Measurements from ENCODE around the gene AAR2.

The AAR2 gene

DNA sequence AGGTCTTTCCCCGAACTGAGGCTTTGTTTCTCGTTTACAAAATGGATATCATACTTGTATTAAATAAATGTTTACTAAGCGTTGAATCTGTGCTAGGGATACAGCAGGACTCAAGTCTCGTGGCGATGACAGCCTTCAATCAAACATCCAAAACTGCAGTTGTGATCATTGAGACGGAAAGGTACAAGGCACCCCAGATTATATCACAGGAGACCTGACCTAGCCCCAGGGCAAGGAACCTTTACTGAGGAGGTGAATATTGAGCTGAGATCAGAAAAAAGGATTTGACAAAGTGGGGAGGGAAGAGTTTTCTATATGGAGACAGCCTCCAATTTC is 476 bp downstream of the AAR2 start:
- H3K4me1 Mint-ChIP-seq, result peaks cover 16 to 25% of the 10 kb centered on the region in 2 donors
- H3K27me3 Mint-ChIP-seq, result peaks cover 11% of the 10 kb centered on the region in 2 donors
- no peaks in the 10 kb centered on the region for H3K9me3 Mint-ChIP-seq
- ATAC-seq (replicated peaks), result peak; percentile 30 to 40
- peak overlapping the region; percentile 94 to 99 for H3K4me3 Mint-ChIP-seq
- DNase-seq, result no peak
- H3K27ac Mint-ChIP-seq, result peak overlapping the region; percentile 99
- H3K36me3 Mint-ChIP-seq, result peaks cover 10 to 12% of the 10 kb centered on the region in 2 donors

- Mint-ChIP-seq H3K36me3 (peaks cover 10 to 12% of the 10 kb centered on the region in 2 donors), H3K27me3 (peaks cover 6 to 9% of the 10 kb centered on the region in 2 donors)
Measured at GRCh38 chr20:36237477-36237876, 1.2 kb downstream of the AAR2 start.

DNA sequence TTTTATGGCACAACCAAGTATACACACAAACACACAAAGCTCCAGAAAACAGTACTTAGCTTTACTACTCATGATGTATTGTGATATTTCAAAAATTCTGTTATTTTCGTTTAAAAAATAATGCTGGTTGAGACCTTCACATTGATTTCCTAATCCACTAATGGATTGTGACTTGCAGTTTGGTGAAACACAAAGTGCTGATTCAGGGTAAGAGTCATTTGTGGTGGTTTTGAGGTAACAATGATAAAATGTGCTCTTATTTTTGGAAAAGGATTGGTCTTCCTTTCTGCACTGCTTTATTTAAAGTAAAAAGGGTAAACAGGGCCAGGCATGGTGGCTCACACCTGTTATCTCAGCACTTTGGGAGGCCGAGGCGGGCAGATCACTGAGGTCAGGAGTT is 1.9 kb downstream of the AAR2 start:
- peaks cover 0 to 2% of the 10 kb centered on the region in 2 donors for H3K27me3 Mint-ChIP-seq
- ATAC-seq (replicated peaks) (no peak), DNase-seq (no peak)
- H3K36me3 Mint-ChIP-seq, result peaks cover 10 to 12% of the 10 kb centered on the region in 2 donors
- H3K4me3 Mint-ChIP-seq, result peak overlapping the region in 1 of 2 donors; percentile 19
- no peaks in the 10 kb centered on the region for H3K9me3 Mint-ChIP-seq
- no peak overlapping the region for H3K27ac Mint-ChIP-seq
- peaks cover 16 to 25% of the 10 kb centered on the region in 2 donors for H3K4me1 Mint-ChIP-seq

More at GRCh38 chr20:36237477-36237876, 1.2 kb downstream of the AAR2 start:
- DNase-seq (no peak), ATAC-seq (replicated peaks) (no peak)
- Mint-ChIP-seq H3K9me3 (no peaks in the 10 kb centered on the region), H3K4me3 (peak overlapping the region; percentile 94 to 99), H3K27ac (peak overlapping the region; percentile 99), H3K4me1 (peaks cover 16 to 25% of the 10 kb centered on the region in 2 donors)

DNA sequence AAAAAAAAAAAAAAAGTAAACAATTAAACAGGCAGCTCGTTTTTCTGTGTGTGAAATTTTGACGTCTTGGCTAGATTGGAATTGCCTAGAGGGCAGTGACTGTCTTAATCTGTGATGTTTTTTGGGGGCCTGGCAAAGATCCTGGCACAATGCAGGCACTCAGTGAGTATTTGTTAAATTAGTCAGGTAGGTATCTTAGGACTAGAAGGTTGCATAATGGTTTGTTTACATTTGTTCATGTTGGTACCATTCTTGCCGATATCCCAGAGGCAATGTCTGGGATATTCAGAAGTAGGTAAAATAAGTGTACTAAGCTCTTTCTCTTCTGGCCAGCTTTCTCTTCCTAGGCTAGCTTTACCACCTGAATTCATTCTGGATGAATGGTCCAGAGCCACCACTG is 2.5 kb downstream of the AAR2 start:
- DNase-seq (no peak), ATAC-seq (replicated peaks) (no peak)
- Mint-ChIP-seq H3K4me1 (peaks cover 16 to 25% of the 10 kb centered on the region in 2 donors), H3K27me3 (no peaks in the 10 kb centered on the region), H3K4me3 (no peak overlapping the region), H3K36me3 (peaks cover 10 to 12% of the 10 kb centered on the region in 2 donors), H3K9me3 (no peaks in the 10 kb centered on the region), H3K27ac (no peak overlapping the region)

GRCh38 chr20:36240076-36240475 is 3.8 kb downstream of the AAR2 start:
- DNase-seq (no peak), ATAC-seq (replicated peaks) (no peak)
- Mint-ChIP-seq H3K4me3 (no peak overlapping the region), H3K9me3 (no peaks in the 10 kb centered on the region), H3K27me3 (no peaks in the 10 kb centered on the region), H3K27ac (no peak overlapping the region), H3K36me3 (peaks cover 15 to 20% of the 10 kb centered on the region in 2 donors), H3K4me1 (peaks cover 18 to 25% of the 10 kb centered on the region in 2 donors)

DNA sequence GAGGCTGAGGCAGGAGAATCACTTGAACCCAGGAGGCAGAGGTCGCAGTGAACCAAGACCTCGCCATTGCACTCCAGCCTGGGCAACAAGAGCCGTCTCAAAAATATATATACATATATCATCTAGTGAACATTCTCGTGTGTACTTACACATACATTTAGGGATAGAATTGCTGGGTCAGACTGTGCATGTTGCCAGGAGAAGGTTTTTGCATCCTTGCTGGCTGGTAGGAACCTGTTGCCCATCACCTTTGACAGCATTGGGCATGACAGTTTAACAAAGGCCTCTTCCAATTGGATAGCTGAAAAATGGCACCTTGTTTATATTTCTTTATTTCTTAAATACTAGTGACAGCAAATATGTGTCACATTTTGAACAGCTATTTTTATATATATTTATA is 5.4 kb downstream of the AAR2 start:
- Mint-ChIP-seq H3K27ac (no peak overlapping the region), H3K4me3 (no peak overlapping the region), H3K27me3 (no peaks in the 10 kb centered on the region), H3K9me3 (no peaks in the 10 kb centered on the region), H3K36me3 (peaks cover 21 to 29% of the 10 kb centered on the region in 2 donors), H3K4me1 (peaks cover 15 to 19% of the 10 kb centered on the region in 2 donors)
- DNase-seq, result no peak
- no peak for ATAC-seq (replicated peaks)

DNA sequence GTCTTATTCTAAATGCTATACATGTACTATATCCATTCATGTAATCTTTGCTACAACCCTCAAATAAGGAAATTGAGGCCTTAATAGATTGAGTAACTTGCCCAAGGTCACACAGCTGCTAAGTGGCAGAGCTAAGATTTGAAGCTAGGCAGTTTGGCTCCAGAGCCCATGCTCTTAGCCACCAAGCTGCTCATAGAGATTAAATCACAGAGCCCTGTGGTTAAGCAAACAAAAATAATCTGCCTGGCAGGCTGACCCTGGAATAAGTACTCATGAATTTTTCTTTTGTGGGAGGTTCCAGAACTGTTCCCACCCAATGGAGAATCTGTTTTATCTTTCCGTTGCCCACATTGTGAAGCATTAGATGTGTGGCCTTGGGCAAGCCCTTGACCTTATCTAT is 7.4 kb downstream of the AAR2 start:
- Mint-ChIP-seq H3K27me3 (no peaks in the 10 kb centered on the region), H3K4me3 (no peak overlapping the region)
- ATAC-seq (replicated peaks), result no peak

GRCh38 chr20:36246401-36246800 is 10.1 kb downstream of the AAR2 start:
- no peaks in the 10 kb centered on the region for H3K9me3 Mint-ChIP-seq
- no peak for DNase-seq
- no peak for ATAC-seq (replicated peaks)
- H3K4me3 Mint-ChIP-seq, result no peak overlapping the region
- no peaks in the 10 kb centered on the region for H3K27me3 Mint-ChIP-seq
- peak overlapping the region; percentile 69 for H3K27ac Mint-ChIP-seq
- H3K36me3 Mint-ChIP-seq, result peaks cover 31 to 44% of the 10 kb centered on the region in 2 donors
- H3K4me1 Mint-ChIP-seq, result peaks cover 5 to 15% of the 10 kb centered on the region in 2 donors

More for the DNA sequence above, 7.4 kb downstream of the AAR2 start:
- Mint-ChIP-seq H3K9me3 (no peaks in the 10 kb centered on the region), H3K27ac (no peak overlapping the region), H3K4me1 (peaks cover 10 to 15% of the 10 kb centered on the region in 2 donors), H3K36me3 (peaks cover 32 to 39% of the 10 kb centered on the region in 2 donors)
- DNase-seq, result no peak

- ATAC-seq (replicated peaks) (no peak), DNase-seq (no peak)
- Mint-ChIP-seq H3K27me3 (no peaks in the 10 kb centered on the region), H3K9me3 (no peaks in the 10 kb centered on the region), H3K4me1 (peaks cover 5 to 15% of the 10 kb centered on the region in 2 donors), H3K27ac (no peak overlapping the region), H3K4me3 (no peak overlapping the region), H3K36me3 (peaks cover 38 to 56% of the 10 kb centered on the region in 2 donors)
Measured at GRCh38 chr20:36248836-36249235, 12.6 kb downstream of the AAR2 start.

DNA sequence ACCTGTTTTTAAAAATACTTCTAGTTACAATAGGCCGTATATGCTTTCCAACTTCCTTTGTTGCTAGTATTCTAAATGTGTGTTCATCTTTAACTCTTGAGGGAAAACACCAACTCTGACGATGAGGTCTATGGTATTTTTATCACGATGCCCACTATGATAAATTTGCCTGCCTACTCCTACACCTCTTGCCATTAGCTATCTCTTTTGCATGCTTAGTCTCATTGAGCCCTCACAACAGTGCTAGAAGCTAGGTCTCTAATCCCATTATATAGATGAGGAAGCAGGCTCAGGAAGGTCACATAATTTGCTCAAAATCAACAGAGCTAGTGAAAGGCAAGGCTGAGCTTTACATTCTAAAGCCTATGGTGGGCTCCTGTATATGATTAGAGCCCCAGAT is 13.2 kb downstream of the AAR2 start:
- no peaks in the 10 kb centered on the region for H3K9me3 Mint-ChIP-seq
- no peaks in the 10 kb centered on the region for H3K27me3 Mint-ChIP-seq
- peak; percentile 25 to 38 for ATAC-seq (replicated peaks)
- no peak overlapping the region for H3K27ac Mint-ChIP-seq
- H3K4me3 Mint-ChIP-seq, result no peak overlapping the region
- no peak for DNase-seq
- peaks cover 41 to 56% of the 10 kb centered on the region in 2 donors for H3K36me3 Mint-ChIP-seq
- H3K4me1 Mint-ChIP-seq, result peaks cover 5 to 15% of the 10 kb centered on the region in 2 donors

DNA sequence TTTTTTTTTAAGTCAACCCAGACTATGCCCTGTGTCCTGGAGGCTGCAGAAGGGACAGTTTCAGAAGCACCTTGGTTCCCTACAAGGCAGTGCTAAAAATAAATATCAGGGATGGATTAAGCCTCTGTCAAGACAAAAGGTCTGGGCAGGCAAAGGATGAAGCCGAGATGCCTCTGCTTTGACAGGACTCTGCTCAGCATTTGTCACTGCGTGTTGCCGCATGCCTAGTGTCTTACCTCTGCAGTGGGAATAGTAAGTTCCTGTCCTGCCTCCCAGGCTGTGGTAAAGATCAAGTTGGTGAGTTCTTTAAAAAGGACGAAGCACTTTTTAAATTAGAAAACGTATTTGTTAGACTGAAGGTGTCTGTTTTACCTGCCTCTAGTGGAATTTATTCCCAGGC is 15.1 kb downstream of the AAR2 start:
- peaks cover 41 to 53% of the 10 kb centered on the region in 2 donors for H3K36me3 Mint-ChIP-seq
- H3K27me3 Mint-ChIP-seq, result no peaks in the 10 kb centered on the region
- no peak for ATAC-seq (replicated peaks)
- H3K4me1 Mint-ChIP-seq, result peaks cover 3 to 15% of the 10 kb centered on the region in 2 donors
- no peak for DNase-seq
- no peak overlapping the region for H3K4me3 Mint-ChIP-seq
- no peaks in the 10 kb centered on the region for H3K9me3 Mint-ChIP-seq
- H3K27ac Mint-ChIP-seq, result no peak overlapping the region

GRCh38 chr20:36252511-36252910 is 16.2 kb downstream of the AAR2 start:
- Mint-ChIP-seq H3K9me3 (no peaks in the 10 kb centered on the region), H3K27ac (no peak overlapping the region), H3K36me3 (peaks cover 42 to 57% of the 10 kb centered on the region in 2 donors), H3K27me3 (no peaks in the 10 kb centered on the region), H3K4me3 (no peak overlapping the region), H3K4me1 (peaks cover 3 to 15% of the 10 kb centered on the region in 2 donors)
- DNase-seq (no peak), ATAC-seq (replicated peaks) (no peak)

DNA sequence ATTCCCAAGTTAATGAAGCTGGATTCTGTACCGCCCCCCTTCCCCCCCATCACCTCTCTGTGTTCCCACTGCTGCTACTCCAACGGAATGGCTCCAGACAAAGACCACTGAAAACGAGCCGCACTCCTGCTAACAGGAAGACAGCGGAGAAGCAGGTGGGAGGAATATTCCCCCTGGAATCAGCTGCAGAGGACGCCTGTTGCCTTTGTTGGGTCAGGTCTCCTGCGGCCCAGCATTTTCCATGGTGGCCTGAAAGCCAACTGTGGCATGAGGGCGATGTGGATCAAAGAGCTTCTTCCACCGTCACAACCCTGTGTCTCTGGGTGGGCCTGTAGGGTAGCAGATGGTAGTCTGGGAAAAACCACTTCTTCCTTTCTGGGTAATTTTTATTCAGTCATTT is 16.8 kb downstream of the AAR2 start:
- Mint-ChIP-seq H3K27ac (no peak overlapping the region), H3K36me3 (peaks cover 38 to 53% of the 10 kb centered on the region in 2 donors), H3K4me1 (peaks cover 3 to 12% of the 10 kb centered on the region in 2 donors), H3K27me3 (no peaks in the 10 kb centered on the region), H3K4me3 (no peak overlapping the region), H3K9me3 (no peaks in the 10 kb centered on the region)
- DNase-seq (no peak), ATAC-seq (replicated peaks) (no peak)

DNA sequence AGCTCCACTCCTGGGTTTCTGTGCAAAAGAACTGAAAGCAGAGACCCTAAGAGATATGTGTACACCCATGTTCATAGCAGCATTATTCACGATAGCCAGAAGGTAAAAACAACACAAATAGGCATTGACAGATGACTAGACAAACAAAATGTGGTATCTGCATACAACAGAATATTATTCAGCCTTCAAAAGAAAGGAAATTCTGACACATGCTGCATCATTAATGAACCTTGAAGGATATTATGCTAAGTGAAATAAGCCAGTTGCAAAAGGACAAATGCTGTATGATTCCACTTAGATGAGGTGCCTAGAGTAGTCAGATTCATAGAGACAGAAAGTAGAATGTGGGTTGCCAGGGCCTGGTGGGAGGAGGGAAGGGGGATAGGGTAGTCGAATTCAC is 17.8 kb downstream of the AAR2 start:
- Mint-ChIP-seq H3K27ac (no peak overlapping the region), H3K9me3 (no peaks in the 10 kb centered on the region), H3K4me3 (no peak overlapping the region), H3K27me3 (no peaks in the 10 kb centered on the region), H3K4me1 (peaks cover 0 to 4% of the 10 kb centered on the region in 2 donors), H3K36me3 (peaks cover 32 to 50% of the 10 kb centered on the region in 2 donors)
- DNase-seq, result no peak
- no peak for ATAC-seq (replicated peaks)

DNA sequence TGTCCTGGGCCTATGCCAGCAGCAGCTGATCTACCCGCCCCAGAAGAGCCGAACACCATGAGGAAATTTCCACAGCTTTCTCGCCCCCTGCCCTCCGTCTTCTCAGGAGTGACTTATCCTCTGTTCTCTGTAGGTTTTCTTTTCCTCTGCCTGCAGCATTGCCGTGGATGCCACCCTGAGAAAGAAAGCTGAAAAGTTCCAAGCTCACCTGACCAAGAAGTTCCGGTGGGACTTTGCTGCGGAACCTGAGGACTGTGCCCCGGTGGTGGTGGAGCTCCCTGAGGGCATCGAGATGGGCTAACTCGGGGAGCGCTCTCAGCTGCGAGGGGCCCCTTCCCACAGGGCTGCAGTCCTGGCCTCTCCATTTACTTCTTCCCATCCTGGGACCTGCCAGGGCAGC is 19.2 kb downstream of the AAR2 start:
- ATAC-seq (replicated peaks), result no peak
- no peaks in the 10 kb centered on the region for H3K9me3 Mint-ChIP-seq
- H3K27me3 Mint-ChIP-seq, result no peaks in the 10 kb centered on the region
- H3K4me1 Mint-ChIP-seq, result no peaks in the 10 kb centered on the region
- DNase-seq, result no peak
- no peak overlapping the region for H3K4me3 Mint-ChIP-seq
- H3K36me3 Mint-ChIP-seq, result peaks cover 30 to 43% of the 10 kb centered on the region in 2 donors
- peak overlapping the region; percentile 59 for H3K27ac Mint-ChIP-seq
